Limb (tissue), 2 donors: ENCODE data around the gene PACC1.

Experiments
- DNase-seq, 2 donors: peaks; one replicate each; pipeline ENCODE4 v3.0.0-alpha.2; 2016; ENCODE audit errors: extremely low spot score in 2 of 2

The PACC1 gene

DNA sequence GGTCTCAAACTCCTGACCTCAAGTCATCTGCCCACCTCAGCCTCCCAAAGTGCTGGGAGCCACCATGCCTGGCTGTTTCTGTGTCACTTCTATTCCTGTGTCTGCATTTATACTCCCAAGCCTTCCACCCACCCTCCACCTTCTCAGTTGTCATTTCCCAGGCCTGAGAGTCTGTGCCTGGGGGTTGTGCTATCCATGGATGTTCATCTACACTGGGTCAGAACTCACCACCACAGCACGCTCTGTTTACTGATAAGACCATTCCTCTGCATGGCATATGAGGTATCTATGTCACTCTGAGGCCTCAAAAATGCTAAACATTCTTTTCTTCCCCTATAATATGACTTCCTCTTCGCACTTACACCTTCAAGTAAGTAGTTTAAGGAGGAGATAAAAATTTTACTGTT is 24.1 kb upstream of the PACC1 start:
- DNase-seq = no peak

DNA sequence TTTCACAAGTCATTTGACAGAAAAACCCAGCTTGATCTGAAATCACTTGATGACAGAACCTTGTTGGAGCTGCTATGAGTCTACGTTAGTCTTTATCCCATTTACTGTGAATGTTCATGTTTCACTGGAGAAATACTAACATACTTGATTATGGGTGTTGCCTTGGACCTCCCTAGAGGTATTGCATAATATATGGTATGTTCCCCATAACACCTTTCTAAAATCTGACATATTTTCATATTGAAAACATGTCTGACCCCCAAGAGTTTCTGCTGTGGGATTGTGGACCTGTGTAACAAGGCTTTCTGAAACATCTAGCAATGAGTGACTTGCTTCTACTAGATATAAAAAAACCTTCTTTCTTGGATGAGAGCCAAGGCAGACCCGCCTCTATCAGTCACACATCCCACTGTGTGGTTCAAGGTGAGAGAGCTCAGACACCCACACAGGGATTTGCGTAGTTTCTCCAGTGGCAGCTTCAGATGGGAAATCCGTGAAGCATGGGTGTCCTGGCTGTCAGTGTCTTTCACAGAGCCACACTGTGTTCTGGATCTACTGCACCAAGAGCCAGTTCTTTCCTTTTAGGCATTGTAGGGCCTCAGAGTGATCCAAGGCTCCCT is 22.6 kb upstream of the PACC1 start:
- no peak for DNase-seq

DNA sequence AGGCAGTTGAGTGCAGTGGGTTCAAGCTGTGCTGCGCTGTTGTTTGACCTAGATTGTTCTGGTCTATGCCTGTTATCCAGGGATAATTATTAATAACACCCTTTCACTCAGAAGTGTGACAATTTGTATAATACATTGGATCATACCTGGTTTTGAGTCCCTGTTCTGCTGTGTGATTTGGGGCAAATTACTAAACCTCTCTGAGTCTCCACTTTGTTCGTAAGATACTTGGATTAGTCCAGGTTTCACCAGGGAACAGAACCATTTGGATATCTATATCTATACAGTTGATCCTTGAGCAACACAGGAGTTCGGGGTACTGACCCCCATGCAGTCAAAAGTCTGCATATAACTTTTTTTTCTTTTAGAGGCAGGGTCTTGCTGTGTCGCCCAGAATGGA is 20.3 kb upstream of the PACC1 start:
- DNase-seq = no peak

DNA sequence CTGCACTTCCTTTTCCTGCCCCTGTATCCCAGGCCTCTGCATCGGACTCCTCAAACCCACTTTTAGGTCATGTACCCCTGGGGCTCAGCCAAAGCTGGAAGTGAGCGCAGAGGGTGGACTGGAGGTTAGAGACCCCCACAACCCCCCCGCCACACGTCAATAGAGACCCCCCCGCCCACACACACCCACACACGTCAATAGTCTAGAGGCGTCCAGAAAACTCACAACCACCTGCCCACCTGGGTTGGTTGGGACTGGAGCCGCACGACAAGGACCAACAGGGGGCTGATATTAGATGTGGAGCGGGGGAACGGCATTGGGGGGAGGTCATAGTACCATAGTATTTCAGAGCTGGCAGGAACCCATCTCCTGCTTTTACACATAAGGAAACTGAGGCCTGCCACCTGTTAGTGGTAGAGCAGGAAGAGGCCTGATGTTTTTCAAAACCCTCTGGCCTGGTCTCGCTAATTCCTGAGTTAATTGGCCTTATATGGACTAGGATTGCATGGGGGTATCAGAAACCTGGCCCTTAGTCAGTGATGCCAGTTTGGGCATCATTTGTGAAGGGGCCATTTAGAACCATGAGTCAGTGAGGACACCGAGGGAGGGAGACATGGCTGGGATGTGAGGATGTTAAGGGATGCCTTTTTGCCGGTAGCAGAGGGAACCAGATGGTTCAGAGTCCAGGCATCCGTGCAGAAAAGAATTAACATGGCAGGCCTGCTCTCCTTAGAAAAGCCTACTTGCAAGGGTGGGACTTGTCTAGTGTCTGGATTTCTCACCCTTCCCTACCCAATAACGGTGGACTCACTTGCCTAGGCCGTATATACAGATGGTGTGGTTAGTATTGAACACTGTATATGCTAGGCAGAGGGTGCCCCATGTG is 19.1 kb upstream of the PACC1 start:
- no peak for DNase-seq

DNA sequence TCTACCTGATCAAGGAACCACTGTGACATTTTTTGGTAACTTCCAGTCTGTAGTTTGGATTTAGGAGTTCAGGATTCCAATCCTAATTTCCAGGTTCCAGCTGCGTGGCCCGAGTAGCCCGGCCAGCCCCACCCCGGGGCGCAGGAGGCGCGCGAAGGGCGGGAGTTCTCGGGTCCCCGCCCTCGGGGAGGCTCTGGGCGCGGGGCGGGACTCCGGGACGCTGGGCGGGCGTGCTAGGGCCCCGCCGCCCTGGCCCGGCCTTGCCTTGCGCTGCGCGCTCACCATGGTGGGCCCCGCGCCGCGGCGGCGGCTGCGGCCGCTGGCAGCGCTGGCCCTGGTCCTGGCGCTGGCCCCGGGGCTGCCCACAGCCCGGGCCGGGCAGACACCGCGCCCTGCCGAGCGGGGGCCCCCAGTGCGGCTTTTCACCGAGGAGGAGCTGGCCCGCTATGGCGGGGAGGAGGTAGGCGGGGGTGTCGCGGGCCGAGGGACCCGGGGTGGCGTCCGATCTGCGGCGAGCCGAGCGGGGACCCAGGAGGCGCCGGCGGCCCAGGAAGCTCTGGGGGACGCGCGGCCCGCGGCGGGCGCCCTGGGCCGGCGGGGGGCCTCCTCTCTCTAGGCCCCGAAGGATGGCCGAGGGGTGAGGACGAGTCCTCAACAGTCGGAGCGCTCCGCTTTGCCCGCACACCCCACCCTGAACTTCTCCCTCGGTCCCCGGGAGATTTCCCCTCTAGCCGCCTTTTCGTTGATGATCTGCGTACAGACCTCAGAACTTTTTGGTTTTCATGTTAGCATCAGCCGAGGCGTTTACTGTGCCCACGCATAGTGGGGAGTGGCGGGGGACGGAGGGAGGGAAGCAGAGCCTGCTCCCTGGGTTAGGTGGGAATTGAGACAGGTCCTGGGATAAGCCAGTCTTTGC is 18.2 kb upstream of the PACC1 start, which contains the start of gene NENF:
NENF (plus strand) TSS at position 260 of the 916 bp plus-strand sequence; CDS start at position 284, 24 bp downstream.
- DNase-seq = peak; percentile 84

DNA sequence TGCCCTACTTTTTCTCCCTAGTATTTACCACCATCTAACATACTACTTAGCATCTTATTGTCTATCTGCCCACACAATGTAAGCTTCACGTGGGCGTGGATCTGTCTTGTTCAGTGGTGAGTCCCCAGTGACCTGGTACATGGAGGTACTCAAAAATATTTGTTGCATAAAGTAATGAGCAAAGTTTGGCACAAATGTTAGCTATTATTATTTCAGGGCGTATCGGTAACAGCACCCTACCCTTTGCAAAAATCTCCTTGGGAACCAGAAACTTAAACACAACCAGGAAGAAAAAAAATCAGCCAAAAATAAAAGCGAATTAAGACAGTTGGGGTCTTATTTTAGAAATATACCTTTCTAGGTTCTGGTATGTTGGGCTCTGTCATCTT is 17.6 kb upstream of the PACC1 start:
- no peak for DNase-seq

DNA sequence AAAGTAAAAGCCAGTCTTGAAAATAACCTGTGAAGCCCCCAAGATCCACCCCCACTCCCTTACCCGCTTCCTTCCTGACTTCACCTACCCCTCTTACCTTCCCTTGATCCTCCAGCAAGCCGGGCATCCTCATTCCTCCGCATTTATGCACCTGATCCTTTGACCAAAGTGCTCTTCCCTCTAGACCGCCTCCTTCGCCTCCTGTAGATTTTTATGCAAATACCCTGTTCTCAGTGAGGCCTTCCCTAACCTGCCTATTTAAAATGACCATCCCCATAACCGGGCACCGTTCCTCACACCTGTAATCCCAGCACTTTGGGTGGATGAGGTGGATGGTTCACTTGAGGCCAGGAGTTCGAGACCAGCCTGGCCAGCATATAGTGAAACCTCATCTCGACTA is 17.0 kb upstream of the PACC1 start:
- no peak for DNase-seq

DNA sequence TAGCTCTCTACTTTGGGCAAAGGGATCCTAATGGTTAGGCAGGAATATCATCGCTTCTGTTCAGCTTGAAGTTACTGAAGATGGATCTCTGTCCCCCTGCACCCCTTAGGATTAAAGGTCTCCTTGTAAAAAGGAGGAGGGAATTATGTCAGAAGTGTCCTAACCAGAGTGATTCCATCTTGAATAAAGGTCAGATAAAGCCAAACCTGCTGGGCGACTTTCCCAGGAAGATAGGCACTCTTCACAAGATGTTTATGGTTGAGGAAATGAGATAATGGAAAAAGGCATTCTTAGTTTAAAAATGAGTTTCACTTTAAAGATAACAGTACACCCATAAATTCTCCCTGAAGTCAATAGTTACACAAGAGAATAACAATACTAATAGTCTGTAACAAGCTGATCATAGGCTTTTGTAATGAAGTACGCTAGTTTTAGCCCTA is 16.3 kb upstream of the PACC1 start:
- no peak for DNase-seq

DNA sequence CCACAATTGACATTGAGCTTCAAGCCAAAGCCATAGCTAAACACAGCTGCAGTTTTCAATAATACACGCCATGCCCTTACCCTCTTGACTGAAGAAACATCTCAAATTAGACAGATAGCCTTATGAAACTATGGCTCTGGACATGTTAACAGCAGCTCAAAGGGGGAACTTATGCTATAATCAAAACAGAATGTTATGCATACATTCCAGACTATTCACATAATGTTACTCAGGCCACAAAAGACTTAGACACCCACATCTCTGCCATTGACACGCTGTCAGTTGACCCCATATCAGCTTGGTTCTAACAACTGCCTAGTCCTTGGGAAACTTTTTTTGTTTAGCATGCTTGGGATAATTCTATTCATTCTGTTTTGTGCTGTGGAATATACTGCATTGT is 15.7 kb upstream of the PACC1 start:
- no peak for DNase-seq

DNA sequence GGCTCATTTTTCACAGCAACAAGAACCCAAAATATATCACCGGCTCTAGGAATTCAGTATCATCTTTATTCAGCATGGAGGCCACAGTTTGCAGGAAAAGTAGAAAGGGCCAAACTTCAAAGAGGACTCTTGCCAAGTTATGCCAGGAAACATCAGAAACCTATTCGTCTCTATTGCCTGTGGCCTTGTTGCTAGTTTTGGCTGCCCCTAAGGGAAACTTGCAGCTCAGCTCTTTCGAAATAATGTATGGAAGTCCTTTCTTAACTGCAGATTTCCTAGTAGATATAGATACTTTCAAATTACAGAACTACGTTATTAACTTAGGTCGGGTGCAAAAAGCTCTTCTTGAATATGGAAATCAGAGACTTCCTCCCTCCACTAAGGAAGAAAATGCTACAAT is 13.8 kb upstream of the PACC1 start:
- DNase-seq = no peak

DNA sequence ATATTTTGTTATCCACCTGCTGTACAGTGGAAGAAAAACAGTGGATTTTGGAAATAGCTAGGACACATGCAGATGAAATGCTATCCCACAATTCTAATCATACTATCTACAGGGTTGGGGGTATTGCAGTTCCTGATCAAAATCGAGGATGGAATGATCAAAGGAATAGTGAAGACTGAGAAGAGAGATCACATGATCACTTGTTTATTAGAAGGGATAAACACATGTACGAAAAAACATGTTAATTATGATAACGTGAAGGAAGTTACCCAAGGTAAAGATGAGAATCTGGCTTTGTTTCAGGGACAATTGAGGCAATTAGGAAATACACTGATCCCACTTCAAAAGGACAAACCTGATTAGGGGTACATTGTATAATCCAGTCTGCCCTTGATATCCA is 9.2 kb upstream of the PACC1 start:
- DNase-seq = no peak

DNA sequence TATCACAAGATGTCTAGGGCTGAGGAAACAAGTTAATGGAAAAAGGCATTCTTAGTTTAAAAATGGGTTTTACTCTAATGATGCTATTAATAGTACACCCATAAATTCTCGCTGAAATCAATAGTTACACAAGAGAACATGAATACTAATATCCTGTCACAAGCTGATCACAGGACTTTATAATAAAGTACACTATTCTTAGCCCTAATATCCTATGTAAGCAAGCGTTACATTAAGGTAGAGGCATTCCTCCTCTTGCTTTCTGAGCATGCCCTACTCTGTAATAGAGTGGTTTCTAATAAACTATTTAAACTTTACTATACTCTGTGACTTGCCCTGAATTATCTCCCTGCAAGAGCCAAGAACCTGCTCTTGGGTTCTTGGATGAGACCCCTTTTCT is 6.5 kb upstream of the PACC1 start:
- no peak for DNase-seq

DNA sequence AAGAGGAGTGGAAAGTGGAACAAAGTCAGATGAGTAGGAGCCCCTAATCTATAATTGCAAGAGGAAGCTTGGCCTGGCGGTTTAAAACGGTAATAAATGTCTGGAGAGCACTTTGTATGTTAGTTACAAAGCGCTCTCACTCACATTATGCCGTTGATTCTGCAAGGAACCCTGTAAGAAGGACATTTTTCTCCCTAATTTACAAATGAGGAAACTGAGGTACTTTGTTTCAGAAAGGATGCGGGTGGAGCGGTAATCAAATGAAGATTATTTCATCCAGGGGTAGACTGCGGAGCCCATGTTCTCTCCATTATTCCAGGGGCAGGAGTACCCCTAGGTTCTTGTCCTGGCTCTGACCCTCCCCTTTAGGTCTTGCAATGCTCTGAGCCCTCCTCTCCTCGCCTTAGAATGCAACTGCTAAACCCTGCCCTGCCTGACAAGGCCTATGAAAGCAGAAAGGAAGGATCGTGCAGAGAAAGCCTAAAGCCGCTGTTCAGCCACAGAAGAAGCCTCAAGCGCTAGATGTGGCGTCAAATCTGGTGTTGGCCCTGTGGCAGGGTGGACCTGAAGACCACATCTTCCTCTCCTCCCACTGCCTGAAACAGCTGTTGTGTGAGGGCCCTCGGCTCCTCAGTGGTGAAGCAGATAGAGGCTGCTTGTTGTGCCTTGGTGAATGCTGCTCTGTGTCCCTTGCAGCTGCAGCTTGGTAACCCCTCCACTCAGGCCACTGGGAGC is 588 bp upstream of the PACC1 start:
- peak in 1 of 2 donors; percentile 29 for DNase-seq

DNA sequence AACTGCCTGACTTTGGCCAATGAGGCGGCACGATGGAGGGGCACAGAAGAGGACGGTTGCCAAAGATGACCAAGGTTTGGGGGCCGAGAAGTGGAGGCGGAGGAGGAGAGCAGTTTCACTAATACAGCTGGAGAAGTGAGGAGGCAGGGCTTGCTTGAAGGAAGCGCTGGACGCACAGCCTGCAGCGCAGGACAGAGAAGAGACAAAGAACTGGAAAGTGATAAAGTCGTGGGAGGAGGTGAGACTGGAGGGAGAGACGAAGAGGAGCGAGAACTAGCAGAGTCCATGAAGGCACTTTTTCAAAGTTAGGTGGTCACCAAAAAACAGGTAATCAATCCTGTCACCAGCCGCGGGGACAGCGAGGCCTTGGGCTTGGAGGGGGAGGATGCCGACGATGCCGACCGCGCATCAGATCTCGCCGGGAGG is 771 bp downstream of the PACC1 start:
- no peak for DNase-seq

DNA sequence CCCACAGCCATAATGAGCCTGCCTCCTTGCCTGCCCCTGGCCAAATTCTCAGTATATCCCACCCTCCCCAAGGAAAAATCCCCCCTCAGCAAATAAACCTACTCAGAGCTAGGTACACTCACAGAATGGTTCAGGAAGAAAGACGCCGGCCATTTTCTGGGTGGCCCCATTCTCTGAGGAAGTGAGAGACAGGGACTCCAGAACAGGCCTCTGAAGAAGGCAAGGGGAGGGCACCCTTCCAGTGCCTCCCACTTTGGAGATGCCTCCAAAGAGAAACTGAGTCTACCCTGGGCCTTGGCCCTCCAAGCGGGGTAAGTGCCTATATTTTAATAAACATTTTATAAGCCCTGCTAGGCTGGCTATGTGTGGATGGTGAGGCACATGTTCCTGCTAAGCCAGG is 2.3 kb downstream of the PACC1 start:
- DNase-seq = no peak

DNA sequence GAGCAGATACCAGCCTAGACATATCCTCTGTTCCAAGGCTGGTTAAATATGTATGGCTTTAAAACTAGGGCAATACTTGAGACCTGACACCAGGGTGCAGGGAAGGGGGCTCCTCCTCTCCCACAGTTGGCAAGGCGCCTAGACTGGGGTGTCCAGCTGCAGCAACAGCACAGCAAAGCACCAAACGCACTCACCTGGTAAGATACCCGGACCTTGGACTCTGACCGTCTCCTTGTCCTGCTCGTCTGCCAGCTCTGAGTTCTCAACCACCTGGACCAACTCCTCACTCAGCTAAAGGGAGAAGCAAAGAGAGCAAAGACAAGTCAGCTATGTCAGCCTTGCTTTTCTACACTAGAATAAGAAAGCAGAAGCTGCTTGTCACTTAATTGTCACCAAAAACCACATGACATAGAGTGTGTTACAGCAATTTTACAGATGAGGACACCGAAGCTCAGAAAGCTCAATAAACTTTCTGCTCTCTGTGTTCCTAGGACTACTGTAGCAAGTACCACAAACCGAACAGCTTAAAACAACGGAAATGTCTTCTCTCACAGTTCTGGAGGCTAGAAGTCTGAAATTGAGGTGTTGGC is 4.4 kb downstream of the PACC1 start:
- DNase-seq = no peak

DNA sequence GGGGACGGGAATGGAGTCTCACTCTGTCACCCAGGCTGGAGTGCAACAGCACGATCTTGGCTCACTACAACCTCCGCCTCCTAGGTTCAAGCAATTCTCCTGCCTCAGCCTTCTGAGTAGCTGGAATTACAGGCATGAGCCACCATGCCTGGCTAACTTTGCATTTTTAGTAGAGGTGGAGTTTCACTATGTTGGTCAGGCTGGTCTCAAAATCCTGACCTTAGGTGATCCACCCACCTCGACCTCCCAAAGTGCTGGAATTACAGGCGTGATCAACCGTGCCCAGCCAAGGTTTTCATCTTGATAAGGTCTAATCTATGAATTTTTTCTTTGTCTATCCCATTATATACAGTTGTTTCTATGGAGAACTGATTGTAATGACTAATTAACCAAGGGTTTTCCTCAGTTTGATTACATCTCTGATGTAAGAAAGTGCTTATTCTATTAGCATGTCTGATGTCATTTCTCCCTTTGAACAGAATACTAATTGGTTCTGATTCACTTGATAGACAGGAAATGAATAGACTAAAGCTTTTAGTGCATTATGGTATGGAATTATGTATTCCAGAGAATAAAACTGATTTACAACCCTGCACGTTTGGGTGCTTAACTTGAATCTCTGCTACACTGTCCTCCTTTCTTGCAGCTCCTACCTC is 11.9 kb downstream of the PACC1 start:
- no peak for DNase-seq

DNA sequence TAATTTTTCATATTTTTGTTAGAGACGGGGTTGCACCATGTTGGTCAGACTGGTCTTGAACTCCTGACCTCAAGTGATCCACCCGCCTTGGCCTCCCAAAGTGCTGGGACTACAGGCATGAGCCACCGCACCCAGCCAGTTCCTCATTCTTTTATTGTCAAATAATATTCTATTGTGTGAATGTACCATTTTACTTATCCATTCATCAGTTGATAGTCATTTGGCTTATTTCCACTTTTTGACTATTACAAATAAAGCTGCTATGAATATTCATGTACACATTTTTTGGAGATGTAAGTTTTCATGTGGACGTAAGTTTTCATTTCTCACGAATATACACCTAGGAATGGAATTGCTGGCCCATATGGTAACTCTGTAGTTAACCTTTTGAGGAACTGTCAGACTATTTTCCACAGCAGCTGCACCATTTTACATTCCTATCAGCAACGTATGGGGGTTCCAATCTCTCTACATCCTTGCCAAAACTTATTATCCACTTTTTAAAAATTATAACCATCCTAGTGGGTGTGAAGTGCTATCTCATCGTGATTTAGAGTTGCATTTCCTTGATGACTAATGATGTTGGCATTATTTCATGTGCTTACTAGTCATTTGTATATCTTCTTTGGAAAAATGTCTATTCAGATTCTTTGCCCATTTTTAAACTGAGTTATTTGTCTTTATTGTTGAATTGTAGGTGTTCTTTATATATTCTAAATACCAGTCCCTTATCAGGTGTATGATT is 12.7 kb downstream of the PACC1 start:
- DNase-seq = no peak

DNA sequence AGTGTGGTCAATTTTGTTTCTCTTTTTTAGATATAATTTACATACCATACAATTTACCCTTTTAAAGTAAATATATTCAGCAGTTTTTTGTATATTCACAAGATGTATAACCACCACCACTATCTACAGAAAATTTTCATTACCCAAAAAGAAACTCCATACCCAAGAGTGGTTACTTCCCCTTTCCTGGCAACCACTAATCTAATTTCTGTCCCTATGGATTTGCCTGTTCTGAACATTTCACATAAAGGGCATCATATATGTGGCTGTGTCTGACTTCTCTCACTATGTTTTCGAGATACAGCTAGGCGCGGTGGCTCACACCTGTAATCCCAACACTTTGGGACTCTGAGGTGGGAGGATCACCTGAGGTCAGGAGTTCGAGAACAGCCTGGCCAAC is 13.6 kb downstream of the PACC1 start:
- DNase-seq = no peak

DNA sequence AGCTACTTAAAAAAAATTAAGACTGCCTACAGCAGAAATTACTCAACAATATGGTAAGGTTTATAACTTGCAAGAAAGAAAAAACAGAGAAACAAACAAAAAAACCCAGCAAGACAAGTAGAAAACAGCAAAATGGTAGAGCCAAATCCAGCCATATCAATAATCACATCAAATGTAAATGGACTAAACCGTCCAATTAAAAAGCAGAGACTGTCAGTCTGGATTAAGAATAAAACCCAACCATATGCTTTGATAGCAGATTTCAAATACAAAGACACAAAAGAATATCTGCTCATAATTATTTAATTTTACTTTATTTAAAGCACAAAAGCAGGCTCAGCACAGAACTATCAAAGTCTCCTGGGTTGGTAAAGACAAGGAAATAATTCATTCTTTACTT is 17.5 kb downstream of the PACC1 start:
- no peak for DNase-seq
